Pancreas (tissue), 10 donors: ENCODE data around the gene MROH2B. TPM values are rescaled to one million over a fixed set of nuclear protein-coding genes. Genes with fewer than 3 reads are reported as not detected.

ENCODE experiments used
- ATAC-seq, 4 donors: fragments of 200-7000 bp; cut with Tn5 transposase; one replicate each; pipeline versions ENCODE4 v1.8.0 to v1.9.1; 2020; ENCODE audit warnings: mild to moderate bottlenecking in 4 of 4, moderate library complexity in 4 of 4
- DNase-seq, 6 donors: peaks; one replicate each; pipeline ENCODE4 v3.0.0-alpha.2; 2020
- FAIRE-seq: peaks from 2 replicates; lab custom pipeline; 2012; peaks lifted over from hg19 to GRCh38; lab: Jason Lieb, UNC
- H3K27ac ChIP-seq, 4 donors: fragments of 200-600 bp; sonication (generic); 1 replicate in 3 of 4; 2 replicates in 1 of 4; pipeline versions ENCODE4 v1.5.0 to v1.8.0; 2020
- H3K27me3 ChIP-seq, 4 donors: fragments of 200-600 bp; one replicate each; pipeline ENCODE4 v1.8.0; 2021
- H3K36me3 ChIP-seq, 3 donors: fragments of 200-600 bp; sonication (generic) in 1 of 3; one replicate each; pipeline versions ENCODE4 v1.5.0 to v1.8.0; 2020 to 2021
- H3K4me1 ChIP-seq, 3 donors: fragments of 200-600 bp; one replicate each; pipeline ENCODE4 v1.8.0; 2021
- H3K4me3 ChIP-seq, 4 donors: fragments of 200-600 bp; sonication (generic) in 2 of 4; one replicate each; pipeline versions ENCODE4 v1.5.0 to v1.8.0; 2020 to 2021
- H3K9me3 ChIP-seq, 4 donors: fragments of 200-600 bp; one replicate each; pipeline ENCODE4 v1.8.0; 2021
- WGBS, 2 donors: extraction: QIAGEN DNeasy Blood & Tissue Kit; methylation state at CpG; one replicate each; pipeline ENCODE4 v1.1.7; 2013; 5-methylcytosine and 5-hydroxymethylcytosine counted together
- intact Hi-C, 3 donors: fragments of 100-400 bp; cut with DNase I; formaldehyde crosslinking; loops; one replicate each; pipeline versions ENCODE4 v1.11.1 to v1.14.2; 2022
- polyA plus RNA-seq, 2 donors: library from polyadenylated mRNA; stranded (reverse); fragments of 200-250 nt; gene quantifications; one replicate each; pipeline ENCODE4 v1.2.3, GENCODE V29; 2013
- total RNA-seq, 6 donors: library from RNA; stranded (reverse); fragmentation: NEBNext Ultra II Directional in 4 of 6; extraction: Animal tissue kit (Norgen Biotek cat#: 25700) in 4 of 6; gene quantifications; one replicate each; pipeline versions ENCODE4 v1.2.1 to v1.2.4, GENCODE V29; 2021 to 2023
- TF ChIP-seq, protein P1 (sequence below), 4 donors: fragments of 200-600 bp; sonication (generic) in 3 of 4; IDR thresholded peaks; one replicate each; pipeline versions ENCODE4 v1.5.0 to v1.8.0; 2021; ENCODE audit warnings: antibody characterized with exemption in 4 of 4
- donor health status: healthy with polysubstance abuse.
- donor health status: DM: no; HTN: no; CAD: no; lungs with moderate emphysema.
- donor health status: DM: no; HTN: no; CAD: no.
- donor health status: control.
- donor health status: control.
- donor health status: Bipolar disorder and iron deficiency.
- donor health status: DM: yes; HTN: yes; CAD: no.
- donor health status: DM: no; HTN: no; CAD: no.
- donor health status: DM: no; HTN: no; CAD: no.
- donor health status: DM: yes; HTN: yes; CAD: no.

MROH2B gene
- total and polyA plus RNA-seq, 8 donors, result 0.03 TPM; not detected in 7

DNA sequence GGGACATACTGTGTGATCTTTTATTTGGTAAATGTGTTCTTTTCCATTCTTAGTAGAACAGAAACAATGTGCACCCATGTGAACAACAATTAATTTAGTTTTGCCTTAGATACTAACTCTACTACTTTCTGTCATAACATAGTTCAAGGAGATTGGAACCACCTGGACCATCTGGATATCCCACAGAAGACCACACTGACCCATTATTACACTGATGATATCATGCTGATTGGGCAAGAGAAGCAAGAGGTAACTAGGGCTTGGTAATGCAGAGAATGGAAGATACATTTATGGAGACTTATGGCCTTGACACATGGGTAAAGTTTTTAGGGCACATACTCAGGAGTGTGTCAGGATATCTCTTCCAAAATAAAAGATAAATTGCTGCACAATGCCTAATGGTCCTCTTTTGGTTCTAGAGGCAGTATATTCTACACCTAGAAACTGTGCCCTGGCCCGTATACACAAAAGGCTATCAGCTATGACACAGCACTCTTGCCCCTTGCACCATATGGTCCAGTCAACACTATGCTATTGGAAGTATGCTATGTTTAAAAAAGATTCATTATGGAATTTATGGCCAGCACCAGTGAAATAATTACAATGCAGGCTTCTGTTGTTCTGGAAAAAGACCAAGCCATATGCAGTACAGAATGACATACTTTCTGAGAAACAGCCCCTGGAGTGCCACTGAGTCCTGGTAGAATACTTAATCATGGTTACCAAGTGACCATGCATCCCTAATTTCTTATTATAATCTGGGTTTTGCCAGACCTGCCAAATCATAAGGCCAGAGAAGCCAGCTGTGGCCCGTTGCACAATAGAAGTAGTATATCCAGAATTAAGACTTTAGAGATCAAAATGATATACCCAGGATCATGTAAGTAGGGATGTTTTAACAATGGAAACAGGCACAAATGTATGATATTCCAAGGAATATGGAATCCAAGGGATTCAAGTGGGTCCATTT, 41.6 kb upstream of the MROH2B start:
- Histone ChIP-seq H3K4me1 (no peaks in the 10 kb centered on the region), H3K27me3 (no peaks in the 10 kb centered on the region), H3K4me3 (no peak overlapping the region), H3K27ac (no peak overlapping the region), H3K36me3 (no peaks in the 10 kb centered on the region), H3K9me3 (no peaks in the 10 kb centered on the region)
- no peak for DNase-seq
- intact Hi-C loops, result no loop called here
- TF ChIP-seq, protein P1, sequence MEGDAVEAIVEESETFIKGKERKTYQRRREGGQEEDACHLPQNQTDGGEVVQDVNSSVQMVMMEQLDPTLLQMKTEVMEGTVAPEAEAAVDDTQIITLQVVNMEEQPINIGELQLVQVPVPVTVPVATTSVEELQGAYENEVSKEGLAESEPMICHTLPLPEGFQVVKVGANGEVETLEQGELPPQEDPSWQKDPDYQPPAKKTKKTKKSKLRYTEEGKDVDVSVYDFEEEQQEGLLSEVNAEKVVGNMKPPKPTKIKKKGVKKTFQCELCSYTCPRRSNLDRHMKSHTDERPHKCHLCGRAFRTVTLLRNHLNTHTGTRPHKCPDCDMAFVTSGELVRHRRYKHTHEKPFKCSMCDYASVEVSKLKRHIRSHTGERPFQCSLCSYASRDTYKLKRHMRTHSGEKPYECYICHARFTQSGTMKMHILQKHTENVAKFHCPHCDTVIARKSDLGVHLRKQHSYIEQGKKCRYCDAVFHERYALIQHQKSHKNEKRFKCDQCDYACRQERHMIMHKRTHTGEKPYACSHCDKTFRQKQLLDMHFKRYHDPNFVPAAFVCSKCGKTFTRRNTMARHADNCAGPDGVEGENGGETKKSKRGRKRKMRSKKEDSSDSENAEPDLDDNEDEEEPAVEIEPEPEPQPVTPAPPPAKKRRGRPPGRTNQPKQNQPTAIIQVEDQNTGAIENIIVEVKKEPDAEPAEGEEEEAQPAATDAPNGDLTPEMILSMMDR (IDR thresholded peaks at IDR 0.05), result no peak
- 73 to 87% methylated on average over 2 of the region's 2 CpGs for WGBS, 2 donors
- no peak for FAIRE-seq
- ATAC-seq, result no peak

DNA sequence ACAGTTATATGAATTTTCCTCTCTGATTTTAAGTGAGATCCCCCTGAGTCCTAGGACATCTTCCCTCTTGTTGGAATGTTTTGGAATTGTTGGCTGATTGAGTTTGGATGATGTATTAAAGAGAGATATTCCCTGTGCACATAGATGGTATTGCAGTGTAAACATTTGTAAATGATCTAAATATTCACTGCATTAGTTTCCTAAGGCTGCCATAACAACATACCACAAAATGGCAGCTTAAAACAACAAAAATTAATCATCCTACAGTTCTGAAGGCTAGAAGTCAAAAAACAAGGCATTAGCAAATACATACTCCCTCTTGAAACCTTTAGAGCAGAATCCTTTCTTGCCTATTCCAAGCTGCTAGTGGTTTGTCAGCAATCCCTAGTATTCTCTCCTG, 38.0 kb upstream of the MROH2B start:
- ATAC-seq, result no peak
- DNase-seq, result no peak
- H3K4me1 ChIP-seq, result no peaks in the 10 kb centered on the region
- no peak overlapping the region for H3K27ac ChIP-seq
- intact Hi-C loops, result no loop called here
- no peak overlapping the region for H3K4me3 ChIP-seq
- H3K36me3 ChIP-seq, result no peaks in the 10 kb centered on the region
- H3K27me3 ChIP-seq, result no peaks in the 10 kb centered on the region
- TF ChIP-seq, protein P1 (IDR thresholded peaks at IDR 0.05), result no peak
- H3K9me3 ChIP-seq, result no peaks in the 10 kb centered on the region
- no peak for FAIRE-seq

DNA sequence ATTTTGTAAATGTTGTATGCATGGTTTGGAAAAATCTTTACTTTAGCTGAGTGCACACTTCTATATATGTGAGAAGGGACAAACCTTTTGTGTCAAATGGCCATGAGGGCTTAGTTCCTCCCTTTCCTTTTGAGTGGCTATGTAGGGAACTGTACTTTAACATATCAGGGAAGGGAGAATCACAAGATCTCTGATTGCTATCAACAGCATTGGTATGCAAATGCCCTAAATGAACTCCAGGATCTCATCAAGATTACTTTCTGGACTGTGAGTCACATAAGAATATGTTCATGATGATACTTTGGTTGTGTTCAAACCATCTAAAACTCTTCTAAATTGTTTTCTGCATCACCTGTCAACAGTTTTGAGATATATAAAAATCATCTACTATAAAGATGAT, 31.2 kb upstream of the MROH2B start:
- no peaks in the 10 kb centered on the region for H3K27me3 ChIP-seq
- TF ChIP-seq, protein P1 (IDR thresholded peaks at IDR 0.05), result no peak
- no peak for FAIRE-seq

DNA sequence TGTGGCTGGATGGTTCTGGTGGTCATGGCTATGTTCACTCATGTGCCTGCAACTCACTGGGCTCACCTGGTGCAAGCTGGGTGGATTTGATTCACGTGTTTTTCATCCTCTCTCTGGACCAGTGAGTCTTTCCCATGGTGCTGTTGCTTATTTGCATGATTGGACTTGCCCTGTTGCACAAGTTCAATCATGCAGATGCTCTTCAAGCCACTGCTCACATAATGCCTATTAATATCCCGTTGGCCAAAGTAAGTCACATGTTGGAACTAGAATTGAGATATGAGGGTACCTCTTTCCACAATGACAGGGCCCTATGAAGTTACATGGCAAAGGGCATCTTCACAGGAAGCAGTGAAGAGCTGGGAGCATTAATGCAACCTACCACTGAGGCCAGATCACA, 26.5 kb upstream of the MROH2B start:
- WGBS, 2 donors, result 57 to 65% methylated on average over 2 of the region's 2 CpGs
- no peak overlapping the region for H3K27ac ChIP-seq
- no peaks in the 10 kb centered on the region for H3K4me1 ChIP-seq
- TF ChIP-seq, protein P1 (IDR thresholded peaks at IDR 0.05), result no peak
- H3K4me3 ChIP-seq, result no peak overlapping the region
- intact Hi-C loops, result no loop called here
- no peaks in the 10 kb centered on the region for H3K9me3 ChIP-seq
- H3K36me3 ChIP-seq, result no peaks in the 10 kb centered on the region
- FAIRE-seq, result no peak
- H3K27me3 ChIP-seq, result no peaks in the 10 kb centered on the region
- DNase-seq, result no peak
- ATAC-seq, result no peak

More for the DNA sequence above, 31.2 kb upstream of the MROH2B start:
- no peaks in the 10 kb centered on the region for H3K4me1 ChIP-seq
- no peak overlapping the region for H3K27ac ChIP-seq
- H3K4me3 ChIP-seq, result no peak overlapping the region
- ATAC-seq (no peak), DNase-seq (no peak)
- no peaks in the 10 kb centered on the region for H3K9me3 ChIP-seq
- intact Hi-C loops, result no loop called here
- H3K36me3 ChIP-seq, result no peaks in the 10 kb centered on the region
